HFF-Myc (cell line): ENCODE measurements around the gene SPSB2.

Source experiments
- DNase-seq: peaks from one replicate; pipeline ENCODE4 v3.0.0-alpha.2; 2011; ENCODE audit warnings: low read depth; ENCODE audit errors: extremely low read depth
- H3K4me3 ChIP-seq: replicated peaks from 2 replicates; pipeline ENCODE4 v1.5.1; 2011; ENCODE audit warnings: low read depth, mild to moderate bottlenecking, control low read depth, low read length
- TF ChIP-seq, protein P1 (sequence below): IDR thresholded peaks from 2 replicates; pipeline ENCODE4 v1.5.1; 2012; ENCODE audit warnings: mild to moderate bottlenecking, low read depth, low read length, control low read depth; ENCODE audit errors: missing control alignments

The SPSB2 gene

GRCh38 chr12:6840330-6840729, 32.8 kb downstream of the SPSB2 start:
- TF ChIP-seq, protein P1, sequence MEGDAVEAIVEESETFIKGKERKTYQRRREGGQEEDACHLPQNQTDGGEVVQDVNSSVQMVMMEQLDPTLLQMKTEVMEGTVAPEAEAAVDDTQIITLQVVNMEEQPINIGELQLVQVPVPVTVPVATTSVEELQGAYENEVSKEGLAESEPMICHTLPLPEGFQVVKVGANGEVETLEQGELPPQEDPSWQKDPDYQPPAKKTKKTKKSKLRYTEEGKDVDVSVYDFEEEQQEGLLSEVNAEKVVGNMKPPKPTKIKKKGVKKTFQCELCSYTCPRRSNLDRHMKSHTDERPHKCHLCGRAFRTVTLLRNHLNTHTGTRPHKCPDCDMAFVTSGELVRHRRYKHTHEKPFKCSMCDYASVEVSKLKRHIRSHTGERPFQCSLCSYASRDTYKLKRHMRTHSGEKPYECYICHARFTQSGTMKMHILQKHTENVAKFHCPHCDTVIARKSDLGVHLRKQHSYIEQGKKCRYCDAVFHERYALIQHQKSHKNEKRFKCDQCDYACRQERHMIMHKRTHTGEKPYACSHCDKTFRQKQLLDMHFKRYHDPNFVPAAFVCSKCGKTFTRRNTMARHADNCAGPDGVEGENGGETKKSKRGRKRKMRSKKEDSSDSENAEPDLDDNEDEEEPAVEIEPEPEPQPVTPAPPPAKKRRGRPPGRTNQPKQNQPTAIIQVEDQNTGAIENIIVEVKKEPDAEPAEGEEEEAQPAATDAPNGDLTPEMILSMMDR = no peak
- no peak overlapping the region for H3K4me3 ChIP-seq
- DNase-seq = no peak

- no peak overlapping the region for H3K4me3 ChIP-seq
- no peak for DNase-seq
Observed at GRCh38 chr12:6839482-6840201, 33.5 kb downstream of the SPSB2 start.

GRCh38 chr12:6838854-6839253, 34.2 kb downstream of the SPSB2 start:
- no peak for DNase-seq
- no peak overlapping the region for H3K4me3 ChIP-seq
- TF ChIP-seq, protein P1 = no peak

More at GRCh38 chr12:6839482-6840201, 33.5 kb downstream of the SPSB2 start:
- TF ChIP-seq, protein P1 = no peak

GRCh38 chr12:6837370-6838060, 35.6 kb downstream of the SPSB2 start:
- no peak overlapping the region for H3K4me3 ChIP-seq
- no peak for DNase-seq
- TF ChIP-seq, protein P1 = no peak

DNA sequence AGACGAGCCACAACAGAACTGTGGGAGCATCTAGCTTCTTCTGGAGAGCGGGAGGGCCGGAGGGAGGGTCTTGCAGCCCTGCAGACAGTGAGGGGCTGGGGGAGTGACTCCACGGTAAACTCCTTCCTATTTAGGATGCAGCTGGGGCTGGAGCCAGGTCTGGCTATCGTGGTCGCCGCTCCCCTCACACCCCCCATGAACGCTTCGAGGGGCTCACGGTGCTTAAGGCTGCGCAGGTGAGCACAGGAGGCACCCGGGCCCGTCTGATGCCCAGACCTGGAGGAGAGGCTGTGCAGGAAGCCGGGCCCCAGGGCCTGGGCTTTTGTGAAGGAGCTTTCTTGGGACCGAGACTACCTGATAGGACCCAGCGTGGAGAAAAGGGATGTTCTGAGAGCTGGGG, 36.3 kb downstream of the SPSB2 start:
- H3K4me3 ChIP-seq = no peak overlapping the region
- TF ChIP-seq, protein P1 = no peak

DNA sequence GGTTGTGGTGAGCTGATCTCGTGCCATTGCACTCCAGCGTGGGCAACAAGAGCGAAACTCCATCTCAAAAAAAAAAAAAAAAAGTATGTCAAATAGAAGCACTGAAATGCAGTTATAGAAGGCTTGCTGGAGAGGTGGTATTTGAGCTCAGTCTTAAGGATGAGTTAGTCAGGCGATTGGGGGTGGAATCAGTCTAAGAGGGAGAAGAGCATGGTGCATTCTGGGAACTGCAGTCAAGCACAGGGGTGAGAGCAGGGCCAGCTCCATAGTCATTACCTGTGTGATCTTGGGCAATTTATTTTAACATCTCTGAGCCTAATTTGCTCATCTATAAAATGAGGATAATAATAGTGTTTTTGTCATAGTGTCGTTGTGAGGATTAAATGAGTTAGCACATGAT, 38.2 kb downstream of the SPSB2 start:
- no peak for DNase-seq
- TF ChIP-seq, protein P1 = no peak
- H3K4me3 ChIP-seq = no peak overlapping the region

More for the DNA sequence above, 36.3 kb downstream of the SPSB2 start:
- DNase-seq = no peak
